Thyroid gland (tissue), 4 donors: Measurements from ENCODE around the gene MEX3D. TPM values are rescaled to one million over a fixed set of nuclear protein-coding genes. Genes with fewer than 3 reads are reported as not detected.
A peak's percentile ranks its signal among the peaks of the same experiment; 100 is the strongest.

Experiments used
- DNase-seq, 2 donors: peaks; one replicate each; pipeline ENCODE4 v3.0.0-alpha.2; 2019
- H3K27ac ChIP-seq, 3 donors: fragments of 200-600 bp; sonication (generic); 1 replicate in 2 of 3; 2 replicates in 1 of 3; pipeline ENCODE4 v1.5.1; 2016 to 2019; ENCODE audit warnings: mild to moderate bottlenecking in 1 of 3, moderate library complexity in 1 of 3
- H3K27me3 ChIP-seq: fragments of 200-600 bp; sonication (generic); one replicate; pipeline ENCODE4 v1.5.1; 2019
- H3K36me3 ChIP-seq, 2 donors: fragments of 200-600 bp; sonication (generic); one replicate each; pipeline ENCODE4 v1.5.1; 2016 to 2019
- H3K4me1 ChIP-seq, 2 donors: fragments of 200-600 bp; sonication (generic); one replicate each; pipeline ENCODE4 v1.5.1; 2017 to 2019
- H3K4me3 ChIP-seq, 3 donors: fragments of 200-600 bp; sonication (generic); replicated peaks in 1 of 3; 1 replicate in 2 of 3; 2 replicates in 1 of 3; pipeline ENCODE4 v1.5.1; 2016; ENCODE audit warnings: mild to moderate bottlenecking in 1 of 3
- H3K9me3 ChIP-seq: fragments of 200-600 bp; sonication (generic); one replicate; pipeline ENCODE4 v1.5.1; 2017
- POLR2A ChIP-seq, 2 donors: fragments of 450-650 bp; IDR thresholded peaks; one replicate each; pipeline ENCODE4 v1.6.1; 2017; ENCODE audit warnings: antibody characterized with exemption in 2 of 2, mild to moderate bottlenecking in 2 of 2, moderate library complexity in 1 of 2
- WGBS, 2 donors: methylation state at CpG; one replicate each; pipeline ENCODE4 v1.1.5; 2017; 5-methylcytosine and 5-hydroxymethylcytosine counted together
- intact Hi-C: fragments of 100-400 bp; cut with DNase I; formaldehyde crosslinking; loops from one replicate; pipeline ENCODE4 v1.15.1; 2023
- total RNA-seq, 4 donors: library from RNA; depleted of rRNA; stranded (reverse); fragments of >200 nt; gene quantifications; one replicate each; pipeline ENCODE4 v1.2.3, GENCODE V29; 2016
- TF ChIP-seq, protein P1 (sequence below), 6 experiments: fragments of 200-600 bp in 3 of 6; fragments of 450-650 bp in 3 of 6; sonication (generic) in 3 of 6; IDR thresholded peaks; one replicate each; pipeline ENCODE4 v1.5.1; 2016 to 2019; ENCODE audit warnings: antibody characterized with exemption in 6 of 6, mild to moderate bottlenecking in 2 of 6, inconsistent platforms in 1 of 6, moderate library complexity in 1 of 6

Gene MEX3D
- total RNA-seq, 4 donors from 2014 or later = 18.4 to 31.8 (median 26.4) TPM

DNA sequence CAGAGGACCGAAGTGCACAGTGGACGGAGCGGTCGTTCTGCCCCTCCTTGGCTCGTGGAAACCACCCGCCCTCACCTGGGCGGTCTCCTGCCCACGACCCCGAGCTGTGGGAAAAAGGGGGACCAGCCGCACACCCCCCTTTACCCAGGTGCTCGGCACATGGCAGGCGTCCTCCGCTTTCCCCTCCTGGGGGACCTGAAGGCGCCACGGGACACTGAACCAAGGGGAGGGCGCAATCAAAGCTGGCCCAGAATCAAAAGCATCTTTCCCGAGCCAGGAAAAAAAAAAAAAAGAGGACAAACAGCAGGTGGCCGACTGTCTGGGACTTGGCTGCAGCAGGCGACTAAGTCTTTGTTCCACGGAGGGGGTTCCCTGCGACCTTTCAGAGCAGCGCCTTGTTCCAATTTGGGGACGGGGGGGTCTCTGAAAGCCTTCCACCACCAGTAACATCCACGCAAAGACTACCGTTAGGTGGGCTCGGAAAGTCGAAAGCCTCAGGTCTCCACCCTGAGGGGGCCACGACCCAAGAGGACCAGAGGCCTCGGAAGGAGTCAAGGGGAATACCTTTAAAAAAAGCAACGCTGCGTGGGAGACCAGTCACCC is 23.4 kb upstream of the MEX3D start:
- intact Hi-C loops = no loop called here
- 0 to 4% methylated on average over 25 to 31 of the region's 31 CpGs for WGBS, 2 donors
- peak; percentile 15 to 36 for DNase-seq
- peak overlapping the region in 2 of 3 donors; percentile 65 to 86 for H3K27ac ChIP-seq
- no peaks in the 10 kb centered on the region for H3K27me3 ChIP-seq
- TF ChIP-seq, protein P1, sequence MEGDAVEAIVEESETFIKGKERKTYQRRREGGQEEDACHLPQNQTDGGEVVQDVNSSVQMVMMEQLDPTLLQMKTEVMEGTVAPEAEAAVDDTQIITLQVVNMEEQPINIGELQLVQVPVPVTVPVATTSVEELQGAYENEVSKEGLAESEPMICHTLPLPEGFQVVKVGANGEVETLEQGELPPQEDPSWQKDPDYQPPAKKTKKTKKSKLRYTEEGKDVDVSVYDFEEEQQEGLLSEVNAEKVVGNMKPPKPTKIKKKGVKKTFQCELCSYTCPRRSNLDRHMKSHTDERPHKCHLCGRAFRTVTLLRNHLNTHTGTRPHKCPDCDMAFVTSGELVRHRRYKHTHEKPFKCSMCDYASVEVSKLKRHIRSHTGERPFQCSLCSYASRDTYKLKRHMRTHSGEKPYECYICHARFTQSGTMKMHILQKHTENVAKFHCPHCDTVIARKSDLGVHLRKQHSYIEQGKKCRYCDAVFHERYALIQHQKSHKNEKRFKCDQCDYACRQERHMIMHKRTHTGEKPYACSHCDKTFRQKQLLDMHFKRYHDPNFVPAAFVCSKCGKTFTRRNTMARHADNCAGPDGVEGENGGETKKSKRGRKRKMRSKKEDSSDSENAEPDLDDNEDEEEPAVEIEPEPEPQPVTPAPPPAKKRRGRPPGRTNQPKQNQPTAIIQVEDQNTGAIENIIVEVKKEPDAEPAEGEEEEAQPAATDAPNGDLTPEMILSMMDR (IDR thresholded peaks at IDR 0.05) = no peak
- TF ChIP-seq POLR2A (IDR thresholded peaks at IDR 0.05) = no peak
- H3K4me1 ChIP-seq = peaks cover 20 to 22% of the 10 kb centered on the region in 2 donors
- H3K4me3 ChIP-seq = peak overlapping the region; percentile 14 to 83 (median 71)
- no peaks in the 10 kb centered on the region for H3K9me3 ChIP-seq
- peaks cover 0 to 2% of the 10 kb centered on the region in 2 donors for H3K36me3 ChIP-seq

DNA sequence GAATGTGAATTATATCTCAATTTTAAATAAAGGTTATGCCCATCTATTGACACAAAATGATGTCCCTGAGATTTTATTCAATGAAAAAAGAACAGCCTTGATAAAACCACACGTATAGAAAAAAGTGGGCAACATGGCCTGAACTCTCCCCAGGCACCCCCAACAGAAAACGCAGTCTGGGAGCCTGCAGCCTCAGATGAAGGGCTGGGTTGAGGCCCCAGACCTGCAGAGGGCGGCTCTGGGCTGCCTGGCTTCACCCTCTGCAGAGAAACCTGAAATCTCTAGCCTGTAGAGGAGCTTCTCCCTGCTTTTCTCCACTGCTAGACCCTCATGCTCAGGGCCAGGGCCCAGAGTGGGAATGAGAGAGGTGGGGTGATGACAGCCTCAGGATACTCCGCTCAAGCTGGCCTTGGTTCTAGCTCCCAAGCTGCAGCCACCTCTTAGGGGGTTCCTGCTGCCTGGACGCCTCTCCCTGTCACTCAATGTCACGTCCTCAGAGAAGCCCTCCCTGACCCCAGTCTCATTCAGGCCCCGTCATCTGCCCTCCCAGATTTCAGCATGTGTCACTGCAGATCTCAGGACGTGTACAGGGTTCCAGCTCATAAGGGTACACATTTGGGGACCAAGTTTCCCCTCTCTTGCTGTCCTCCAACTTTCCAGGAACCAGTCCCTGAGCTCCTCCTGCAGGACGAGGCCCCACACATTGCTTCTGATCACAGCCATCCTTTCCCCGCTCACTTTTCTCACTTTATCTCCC is 22.7 kb upstream of the MEX3D start:
- H3K27me3 ChIP-seq = no peaks in the 10 kb centered on the region
- no peak for TF ChIP-seq POLR2A (IDR thresholded peaks at IDR 0.05)
- TF ChIP-seq, protein P1 (IDR thresholded peaks at IDR 0.05) = no peak
- no peaks in the 10 kb centered on the region for H3K36me3 ChIP-seq
- DNase-seq = no peak
- H3K4me3 ChIP-seq = peak overlapping the region in 1 of 3 donors; percentile 83
- H3K9me3 ChIP-seq = no peaks in the 10 kb centered on the region
- intact Hi-C loops = no loop called here
- H3K27ac ChIP-seq = no peak overlapping the region
- H3K4me1 ChIP-seq = peaks cover 20 to 22% of the 10 kb centered on the region in 2 donors
- WGBS, 2 donors = 46% methylated on average over 10 of the region's 10 CpGs

DNA sequence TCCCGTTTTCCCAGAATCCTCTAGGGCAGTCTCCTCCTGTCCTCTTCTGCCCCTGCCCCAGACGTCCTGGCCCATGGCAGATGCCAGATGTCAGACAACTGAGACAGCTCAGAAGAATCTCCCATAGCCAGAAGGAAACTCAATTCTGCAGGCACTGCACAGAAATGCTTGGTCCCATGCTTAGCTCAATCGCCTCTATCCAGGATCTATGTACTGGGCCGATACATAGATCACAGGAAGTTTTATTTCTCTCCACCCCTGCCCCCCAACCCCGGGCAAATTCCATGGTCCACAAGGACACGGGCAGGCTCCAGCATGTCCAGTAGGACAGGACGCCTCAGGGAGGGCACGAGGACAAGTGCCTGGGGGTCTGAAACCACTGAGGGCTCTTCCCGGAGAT is 19.7 kb upstream of the MEX3D start:
- intact Hi-C loops = no loop called here
- DNase-seq = no peak
- Histone ChIP-seq H3K36me3 (peaks cover 7 to 17% of the 10 kb centered on the region in 2 donors), H3K27ac (no peak overlapping the region), H3K9me3 (no peaks in the 10 kb centered on the region), H3K4me3 (no peak overlapping the region), H3K4me1 (peaks cover 15% of the 10 kb centered on the region in 2 donors), H3K27me3 (no peaks in the 10 kb centered on the region)
- TF ChIP-seq POLR2A (IDR thresholded peaks at IDR 0.05) = no peak
- TF ChIP-seq, protein P1 (IDR thresholded peaks at IDR 0.05) = no peak
- WGBS, 2 donors = 73 to 77% methylated on average over 9 of the region's 9 CpGs

DNA sequence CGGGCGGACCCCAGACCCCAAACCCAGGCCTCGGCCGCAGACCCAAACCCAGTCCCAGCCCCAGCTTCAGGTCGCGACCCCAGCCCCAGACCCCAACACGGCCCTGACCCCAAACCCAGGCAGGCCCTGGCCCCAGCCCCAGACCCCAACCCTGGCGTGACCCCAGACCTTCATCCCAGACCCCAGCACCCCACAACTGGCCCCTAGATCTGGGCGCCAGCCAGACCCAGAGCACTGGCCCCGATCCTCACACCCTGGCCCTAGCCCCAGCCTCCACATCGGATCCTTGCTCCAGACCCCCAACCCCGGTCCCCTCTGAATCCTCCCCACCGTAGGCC is 17.1 kb upstream of the MEX3D start:
- TF ChIP-seq, protein P1 (IDR thresholded peaks at IDR 0.05) = no peak
- no peak for TF ChIP-seq POLR2A (IDR thresholded peaks at IDR 0.05)
- no peaks in the 10 kb centered on the region for H3K27me3 ChIP-seq
- intact Hi-C loops = no loop called here
- no peak overlapping the region for H3K4me3 ChIP-seq
- DNase-seq = no peak
- no peaks in the 10 kb centered on the region for H3K9me3 ChIP-seq
- H3K27ac ChIP-seq = no peak overlapping the region
- H3K36me3 ChIP-seq = peaks cover 32 to 40% of the 10 kb centered on the region in 2 donors
- WGBS, 2 donors = 88 to 92% methylated on average over 4 to 10 of the region's 13 CpGs
- no peaks in the 10 kb centered on the region for H3K4me1 ChIP-seq
